DMS114 treated with DMSO at 0.1 percent for 48 hours (cell line): Measurements from ENCODE around the gene BPGM.
"Not testable (repeated sequence)": the region's sequence is repeated elsewhere in the genome, so short reads cannot be mapped to it uniquely, and the experiment has no call there.

Experiments
- DNase-seq: peaks from one replicate; lab custom pipeline; 2025; ENCODE audit not compliant: unreplicated experiment; lab: John Stamatoyannopoulos, UW

BPGM gene

DNA sequence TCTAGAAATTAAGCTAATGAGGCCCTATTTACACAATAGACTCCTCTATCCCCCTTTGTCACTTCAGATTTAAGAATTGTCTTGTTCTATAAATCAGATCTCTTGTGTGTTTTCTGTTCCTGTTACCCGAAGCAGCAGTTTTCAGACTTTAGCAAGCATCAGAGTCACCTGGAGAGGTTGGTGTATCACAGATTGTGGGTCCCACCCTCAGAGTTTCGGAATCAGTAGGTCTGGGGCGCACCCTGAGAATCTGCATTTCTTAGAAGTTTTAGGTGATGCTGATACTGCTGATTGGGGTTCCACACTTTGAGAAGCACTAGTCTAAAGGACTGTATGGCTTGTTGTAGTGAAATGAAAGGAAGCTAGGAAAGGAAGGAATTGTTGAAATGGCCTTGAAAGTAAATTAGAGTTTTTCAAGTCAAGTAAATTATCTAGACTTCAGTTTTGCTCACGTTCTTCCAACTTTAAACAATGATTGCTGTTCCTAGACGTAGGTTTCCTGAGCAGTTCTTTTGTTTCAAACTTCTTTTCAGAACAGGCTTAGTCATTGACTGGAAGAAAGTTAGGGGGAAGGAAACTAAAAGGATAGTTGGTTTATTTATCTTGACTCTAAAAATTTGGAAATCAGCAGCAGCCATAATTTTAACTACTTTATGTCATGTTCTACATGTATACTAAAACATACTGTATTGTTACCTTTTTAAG is 15.7 kb downstream of the BPGM start:
- no peak for DNase-seq

DNA sequence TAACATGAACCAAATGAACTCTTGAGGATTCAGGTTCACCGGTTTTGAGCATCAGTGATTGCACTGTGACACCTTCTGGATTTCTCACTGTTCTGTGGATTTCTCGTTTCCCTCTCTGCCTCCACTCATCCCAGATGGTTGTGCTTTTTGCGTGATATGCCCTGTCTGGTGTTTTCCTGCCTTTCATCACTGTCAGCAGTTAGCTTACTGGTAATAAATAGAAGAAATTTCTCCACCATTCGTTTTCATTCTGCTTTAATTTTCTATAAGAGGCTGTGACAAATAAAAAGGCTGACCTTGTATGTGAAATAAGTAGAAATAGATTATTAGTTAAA is 16.2 kb downstream of the BPGM start:
- DNase-seq: no peak

DNA sequence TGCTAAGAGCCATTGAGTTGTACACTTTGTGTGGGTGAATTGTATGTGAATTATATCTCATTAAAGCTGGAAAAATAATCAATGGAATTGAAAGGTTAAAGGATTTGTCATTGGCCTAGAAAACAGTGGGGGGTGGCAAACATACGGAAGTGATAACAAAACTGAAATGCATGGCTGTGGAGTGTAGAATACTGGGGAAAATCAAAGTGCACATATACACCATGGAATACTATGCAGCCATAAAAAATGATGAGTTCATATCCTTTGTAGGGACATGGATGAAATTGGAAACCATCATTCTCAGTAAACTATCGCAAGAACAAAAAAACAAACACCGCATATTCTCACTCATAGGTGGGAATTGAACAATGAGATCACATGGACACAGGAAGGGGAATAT is 18.4 kb downstream of the BPGM start:
- not testable (repeated sequence) for DNase-seq

DNA sequence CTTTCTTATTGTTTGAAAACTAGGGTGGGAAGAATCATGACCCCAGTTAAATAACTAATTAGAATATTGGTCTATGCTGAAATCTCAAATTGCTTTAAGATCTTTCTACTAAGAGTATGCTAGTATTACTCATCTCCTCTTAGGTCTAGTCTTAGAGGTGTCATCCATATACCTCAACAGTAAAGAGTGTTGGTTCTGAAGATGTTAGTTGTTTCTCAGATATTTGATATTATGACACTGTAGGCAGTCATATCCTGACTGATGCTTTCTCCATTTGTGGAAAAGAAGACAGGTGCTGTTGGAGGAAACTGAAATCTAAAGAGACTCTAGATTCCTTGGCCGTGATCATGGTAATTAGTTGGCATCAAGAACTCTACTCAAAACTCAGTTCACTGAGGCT is 21.2 kb downstream of the BPGM start:
- DNase-seq: no peak

DNA sequence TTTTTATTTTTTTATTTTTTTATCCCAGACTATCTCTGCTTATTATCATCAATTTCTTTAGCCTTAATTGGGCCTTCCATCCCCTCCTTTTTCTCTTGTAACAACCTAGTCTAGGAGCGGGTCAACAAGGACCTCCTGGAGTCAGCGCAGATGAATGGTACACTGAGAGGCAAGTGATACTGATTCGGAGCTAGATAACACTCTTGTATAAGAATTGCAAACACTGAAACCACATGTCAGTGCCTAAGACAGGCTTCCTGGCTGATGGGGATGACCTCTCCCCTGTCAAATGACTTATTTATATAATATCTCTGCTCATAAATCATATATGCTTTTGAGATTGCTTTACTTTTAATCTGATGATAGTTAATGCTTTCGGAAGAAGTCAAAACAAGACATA is 22.7 kb downstream of the BPGM start:
- DNase-seq: no peak

DNA sequence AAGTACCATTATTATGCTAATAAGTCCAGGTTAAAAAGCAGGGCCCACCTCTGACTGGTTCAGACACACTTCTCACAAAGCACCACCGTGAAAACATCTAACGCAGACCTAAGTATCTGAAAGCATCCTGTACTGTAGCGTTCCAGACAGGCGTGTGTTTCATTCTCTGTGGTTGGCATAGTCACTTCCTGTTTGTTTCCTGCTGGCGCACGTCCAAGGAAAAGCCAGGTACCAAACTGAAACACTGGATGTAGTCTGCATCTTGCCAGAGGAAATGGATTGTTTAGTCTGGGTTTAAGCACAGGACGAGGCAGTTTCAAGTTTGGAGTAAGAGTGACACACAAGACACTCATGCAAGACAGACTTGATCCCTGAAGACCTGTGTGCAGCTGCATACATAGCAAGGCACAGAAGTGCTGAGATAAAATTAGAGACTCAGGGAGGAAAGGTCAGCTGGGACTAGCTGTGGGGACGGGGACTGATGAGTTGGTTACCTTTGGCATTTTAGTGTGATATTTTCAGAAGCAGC is 23.3 kb downstream of the BPGM start:
- DNase-seq: no peak

DNA sequence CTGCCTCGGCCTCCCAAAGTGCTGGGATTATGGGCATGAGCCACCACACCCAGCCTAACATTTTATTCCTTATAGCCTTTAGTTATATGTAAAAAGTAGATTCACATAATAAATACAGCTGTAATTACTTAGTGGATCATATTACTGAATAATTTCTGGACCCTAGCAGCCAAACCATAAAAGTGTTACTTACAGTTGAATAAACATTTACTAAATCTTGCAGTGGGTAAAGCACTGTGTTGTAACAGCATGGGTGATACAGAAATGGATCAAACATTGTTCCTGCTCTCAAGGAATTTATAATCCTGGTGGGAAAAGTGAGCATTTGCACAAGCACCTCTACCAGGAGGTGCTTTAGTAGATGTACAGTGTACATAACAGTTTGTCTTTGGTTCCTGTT is 25.0 kb downstream of the BPGM start:
- DNase-seq: no peak

DNA sequence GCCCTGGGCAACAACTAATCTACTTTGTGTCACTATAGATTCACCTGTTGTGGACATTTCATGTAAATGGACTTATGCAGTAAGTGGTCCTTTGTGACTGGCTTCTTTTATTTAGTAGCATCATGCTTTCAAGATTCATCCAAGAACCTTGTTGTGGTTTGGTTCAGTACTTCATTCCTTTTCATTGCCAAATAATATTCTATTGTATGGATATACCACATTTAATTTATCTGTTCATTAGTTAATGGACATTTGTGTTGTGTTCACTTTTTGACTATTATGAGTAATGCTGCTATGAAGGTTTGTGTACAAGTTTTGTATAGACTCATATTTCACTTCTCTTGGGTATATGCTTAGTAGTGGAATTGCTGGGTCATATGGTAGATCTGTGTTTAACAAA is 27.8 kb downstream of the BPGM start:
- DNase-seq: no peak

DNA sequence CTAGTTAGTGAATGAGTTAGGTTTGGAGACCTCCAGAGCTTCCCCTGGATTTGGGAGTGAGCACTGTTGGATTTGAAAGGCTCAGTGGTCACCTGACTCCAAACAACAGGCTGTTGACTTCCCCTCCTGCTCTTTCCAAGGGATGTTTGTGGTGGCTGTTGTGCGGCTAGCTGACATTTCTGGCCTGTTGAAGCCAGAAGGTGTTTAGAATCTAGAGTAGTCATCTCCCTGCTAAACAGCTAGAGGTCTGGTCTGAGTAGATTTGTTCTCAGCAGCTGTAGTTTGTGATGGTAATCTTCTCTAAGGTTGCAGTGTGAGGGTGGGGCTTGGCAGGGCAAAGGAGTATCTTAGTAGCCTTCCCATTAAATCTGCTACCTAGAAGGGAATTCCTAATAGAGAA is 30.1 kb downstream of the BPGM start:
- DNase-seq: no peak

DNA sequence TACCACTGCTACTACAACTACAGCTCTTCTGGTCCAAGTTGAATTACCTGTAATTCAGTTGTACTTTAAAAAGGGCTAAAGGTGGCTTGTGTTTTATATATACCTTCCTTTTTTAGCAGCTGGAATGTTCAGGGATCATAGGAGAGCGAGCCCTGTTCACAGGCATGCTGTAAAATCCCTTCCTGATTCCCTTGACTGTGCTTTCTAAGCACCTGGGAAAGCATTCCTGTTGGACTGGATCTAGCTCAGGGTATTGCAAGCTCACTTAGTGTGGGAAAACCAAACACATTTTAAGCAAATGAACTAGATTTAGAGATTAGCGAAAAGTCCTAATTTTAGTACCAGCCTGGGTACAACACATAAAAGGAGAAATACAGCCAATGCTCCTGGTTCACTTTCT is 31.5 kb downstream of the BPGM start:
- DNase-seq: no peak

DNA sequence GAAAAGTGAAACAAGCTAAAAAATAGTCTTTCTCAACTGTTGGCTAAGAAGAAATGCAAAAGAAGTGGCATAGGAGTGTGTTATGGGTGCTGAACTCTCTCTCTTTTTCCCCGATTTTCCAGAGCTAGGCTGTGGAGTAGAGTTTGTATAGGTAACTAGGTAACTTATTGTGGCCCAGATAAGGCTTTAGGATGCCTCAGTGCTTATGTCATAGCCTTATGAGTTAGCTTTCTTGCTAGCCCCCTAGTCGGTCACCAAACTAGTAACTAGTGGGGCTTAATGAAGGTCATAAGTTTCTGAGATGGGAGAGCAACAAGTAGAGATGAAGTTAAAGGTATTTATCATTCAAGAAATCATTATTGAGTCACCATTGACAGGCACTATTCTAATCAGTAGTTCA is 32.4 kb downstream of the BPGM start:
- DNase-seq: no peak

DNA sequence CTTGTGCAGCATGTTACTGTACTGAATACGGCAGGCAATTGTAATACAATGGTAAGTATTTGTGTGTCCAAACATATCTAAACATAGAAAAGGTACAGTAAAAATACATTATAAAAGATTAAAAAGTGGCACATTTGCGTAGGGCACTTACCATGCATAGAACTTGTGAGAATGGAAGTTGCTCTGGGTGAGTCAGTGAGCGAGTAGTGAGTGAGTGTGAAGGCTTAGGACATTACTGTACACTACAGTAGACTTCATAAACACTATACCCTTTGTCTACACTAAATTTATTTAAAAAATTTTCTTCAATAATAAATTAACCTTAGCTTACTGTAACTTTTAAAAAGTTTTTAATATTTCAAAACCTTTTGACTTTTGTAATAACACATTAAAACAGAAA is 37.5 kb downstream of the BPGM start:
- no peak for DNase-seq

DNA sequence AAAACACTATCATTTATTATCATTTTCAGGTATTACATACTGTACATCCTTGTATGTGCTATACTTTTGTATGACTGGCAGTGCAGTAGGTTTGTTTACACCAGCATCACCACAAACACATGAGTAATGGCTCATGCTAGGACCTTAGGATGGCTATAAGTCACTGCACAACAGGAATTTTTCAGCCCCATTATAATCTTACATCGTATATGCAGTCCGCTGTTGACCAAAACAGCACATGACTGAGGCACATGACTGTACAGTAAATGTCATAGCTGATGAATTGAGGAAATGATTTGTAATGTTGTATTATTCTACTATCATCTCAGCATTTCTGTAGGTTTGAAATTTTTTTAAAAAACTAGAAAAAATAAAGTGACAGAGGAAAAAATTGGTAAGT is 38.6 kb downstream of the BPGM start:
- no peak for DNase-seq

DNA sequence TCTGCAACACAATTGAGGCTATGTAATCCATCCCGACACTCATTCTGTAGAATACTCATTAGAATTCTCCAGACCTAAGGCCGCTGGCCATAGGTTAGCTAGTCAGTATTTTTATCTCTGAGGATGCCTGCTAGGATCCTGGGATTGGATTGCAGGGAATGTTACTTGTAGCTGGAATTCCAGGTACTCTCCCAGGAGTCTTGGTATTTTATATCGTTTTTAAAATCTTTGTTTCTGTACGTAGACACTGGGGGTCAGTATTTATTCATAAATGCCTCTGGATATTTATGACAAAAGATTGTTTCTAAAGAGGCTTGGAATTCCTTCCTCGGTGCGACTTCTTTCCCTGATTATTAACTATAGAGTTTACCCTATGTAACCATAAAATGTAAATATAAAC is 40.1 kb downstream of the BPGM start:
- DNase-seq: peak; percentile 13

DNA sequence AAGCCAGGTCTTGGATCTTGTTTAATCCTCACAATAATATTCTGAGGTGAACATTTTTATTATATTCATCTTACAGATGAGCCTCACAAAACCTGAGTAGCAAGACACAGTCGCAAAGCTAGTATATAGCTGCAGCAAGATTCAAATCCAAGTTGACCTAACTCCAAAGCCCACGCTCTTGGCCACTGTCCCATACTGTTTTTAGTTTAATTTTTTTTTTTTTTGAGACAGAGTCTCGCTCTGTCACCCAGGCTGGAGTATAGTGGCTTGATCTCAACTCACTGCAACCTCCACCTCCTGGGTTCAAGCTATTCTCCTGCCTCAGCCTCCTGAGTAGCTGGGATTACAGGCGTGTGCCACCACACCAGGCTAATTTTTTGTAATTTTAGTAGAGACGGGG is 42.9 kb downstream of the BPGM start:
- DNase-seq: not testable (repeated sequence)

DNA sequence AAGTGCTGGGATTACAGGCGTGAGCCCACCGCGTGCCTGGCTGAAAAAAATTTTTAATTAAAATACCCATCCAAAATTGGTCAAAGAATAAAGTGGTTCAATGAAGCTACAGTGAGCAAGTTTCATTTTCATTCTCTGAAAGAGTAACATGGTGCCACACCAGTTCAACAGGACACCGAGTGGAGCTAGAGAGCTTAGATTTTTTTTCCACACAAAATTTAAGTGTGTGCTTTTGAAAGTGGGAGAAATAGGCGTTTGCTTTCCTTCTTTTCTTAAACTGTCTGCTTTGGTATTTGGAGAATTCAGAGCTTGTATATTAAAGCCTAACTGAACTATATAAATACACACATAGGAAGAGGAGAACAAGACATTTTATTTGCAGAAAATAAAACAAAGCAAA is 43.4 kb downstream of the BPGM start:
- no peak for DNase-seq

DNA sequence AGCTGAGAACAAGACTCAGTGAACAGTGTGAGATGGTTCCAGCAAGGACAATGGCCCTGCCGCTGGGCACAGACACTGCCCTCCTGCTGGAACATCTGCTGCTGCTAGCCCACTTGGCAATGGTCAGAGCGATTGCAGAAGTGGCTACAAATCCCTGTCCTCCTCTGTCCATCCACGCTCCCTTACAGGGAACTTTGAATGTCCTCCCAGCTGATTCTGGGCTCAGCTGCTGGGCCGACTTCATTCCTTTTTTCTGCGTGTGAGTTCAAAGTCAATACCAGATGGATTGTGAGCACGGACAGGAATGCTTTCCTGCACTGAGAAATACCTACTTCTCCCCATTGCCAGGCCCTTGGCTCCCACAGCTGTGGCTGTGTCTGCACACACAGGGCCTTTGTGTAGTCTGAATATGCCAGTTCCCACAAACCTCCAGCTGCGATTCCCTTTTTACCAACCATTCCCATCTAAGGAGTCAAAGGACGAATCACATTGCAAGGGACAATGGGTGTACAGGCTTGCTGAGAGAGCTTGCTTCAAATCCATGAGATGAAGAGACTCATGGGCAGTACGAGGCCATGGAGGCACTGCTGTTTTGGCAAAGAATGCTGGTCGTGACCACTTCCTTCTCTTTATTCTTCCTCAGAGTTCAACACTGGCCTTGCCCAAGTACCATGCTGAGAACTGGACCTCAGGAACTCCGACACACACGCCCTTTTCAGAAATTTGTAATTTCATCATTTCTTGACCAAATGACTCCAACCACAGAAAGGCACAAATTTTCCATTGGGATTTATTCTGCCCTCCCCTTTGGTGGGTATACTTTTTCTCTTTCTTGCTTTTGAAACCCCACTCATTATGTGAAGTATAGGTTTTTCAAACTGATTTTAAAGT is 44.2 kb downstream of the BPGM start:
- no peak for DNase-seq

DNA sequence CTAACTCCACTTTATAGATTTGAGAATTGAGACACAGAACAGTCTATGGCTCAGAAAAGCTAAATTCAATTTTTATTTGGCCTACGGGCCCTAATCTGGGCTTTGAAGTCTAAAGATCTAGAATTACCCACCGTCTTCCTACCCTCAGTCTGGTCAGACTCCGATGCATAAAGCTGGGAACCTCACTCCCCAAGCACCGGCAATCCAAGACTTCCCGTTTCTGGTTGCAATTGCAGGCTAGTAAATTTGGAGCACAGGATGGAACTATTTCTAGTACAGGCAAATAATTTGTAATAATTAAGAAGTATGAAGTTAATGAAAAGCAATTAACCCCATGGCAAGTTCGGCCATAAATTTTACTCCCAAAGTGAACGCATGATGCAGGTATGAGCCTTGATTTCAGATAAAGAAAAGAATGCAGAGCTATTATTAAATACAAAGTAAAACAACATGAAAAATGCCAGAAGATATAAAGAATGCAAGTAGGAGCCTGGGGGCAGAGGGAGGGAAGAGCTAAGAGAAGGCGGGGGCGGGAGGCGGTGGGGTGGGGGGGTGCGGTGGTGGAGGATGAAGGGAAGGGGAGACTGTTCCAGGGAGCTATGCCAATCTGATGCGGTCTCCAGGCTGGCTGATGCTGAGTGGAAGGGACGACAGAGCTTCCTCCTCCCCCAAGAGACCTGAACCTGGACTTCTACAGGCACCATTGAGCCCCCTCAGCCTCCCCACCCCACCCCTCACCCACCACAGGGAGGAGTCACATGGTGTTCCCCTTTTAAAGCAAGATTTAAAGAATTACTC is 45.1 kb downstream of the BPGM start:
- no peak for DNase-seq

DNA sequence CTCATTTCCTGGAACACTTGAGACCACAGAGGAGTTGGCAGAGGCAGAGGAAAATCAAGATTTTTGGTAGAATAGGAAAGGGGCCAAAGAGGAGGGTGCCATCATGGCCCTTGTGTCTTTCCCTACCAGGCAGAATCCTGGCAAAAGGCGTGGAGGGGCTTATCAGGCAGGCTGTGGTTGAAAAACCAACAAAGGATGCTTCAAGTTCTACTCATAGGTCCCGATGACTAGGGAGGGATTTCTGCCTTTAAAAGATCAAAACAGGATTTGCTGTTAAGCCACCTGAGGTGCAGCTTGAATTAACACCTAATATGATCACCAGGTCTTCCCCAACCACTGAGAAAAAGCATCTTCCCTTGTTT is 45.7 kb downstream of the BPGM start:
- no peak for DNase-seq

DNA sequence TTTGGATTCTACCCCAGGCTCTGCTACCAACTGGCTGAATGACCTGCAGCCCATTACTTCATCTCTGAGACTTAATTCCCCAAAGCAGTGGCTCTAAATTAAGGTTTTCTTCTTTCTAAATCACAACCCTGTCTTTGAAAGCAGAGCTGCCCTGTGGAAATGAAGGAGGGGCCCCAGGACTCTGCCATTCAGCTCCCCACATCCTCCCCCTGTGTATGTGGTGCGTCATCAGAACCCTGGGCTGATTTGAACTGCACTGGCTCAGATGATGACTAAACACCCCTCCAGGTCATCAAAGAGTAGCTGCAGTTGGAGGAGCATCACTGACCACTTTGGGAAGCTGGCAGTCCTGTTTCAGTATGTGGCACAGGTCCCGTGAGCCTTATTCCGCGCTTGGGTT is 46.6 kb downstream of the BPGM start:
- DNase-seq: no peak

DNA sequence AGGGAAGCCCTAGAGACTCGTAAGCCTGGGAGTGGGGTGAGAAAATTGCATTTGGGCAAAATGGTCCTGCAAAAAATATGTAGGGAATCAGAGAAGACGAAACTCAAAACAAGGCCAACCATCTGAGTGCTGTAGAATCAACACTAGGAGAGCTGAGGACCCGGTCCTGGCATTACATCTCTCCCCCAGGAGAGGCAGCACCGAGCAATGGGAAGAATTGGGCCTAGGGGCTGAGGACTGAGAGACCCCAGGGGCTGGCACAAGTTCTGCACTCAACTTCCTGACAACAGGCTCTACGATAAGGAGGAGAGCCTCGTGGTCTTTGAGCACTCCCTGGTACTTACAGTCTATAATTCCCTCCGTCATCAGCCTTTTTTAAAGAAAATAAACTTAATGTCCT is 47.6 kb downstream of the BPGM start:
- DNase-seq: no peak

DNA sequence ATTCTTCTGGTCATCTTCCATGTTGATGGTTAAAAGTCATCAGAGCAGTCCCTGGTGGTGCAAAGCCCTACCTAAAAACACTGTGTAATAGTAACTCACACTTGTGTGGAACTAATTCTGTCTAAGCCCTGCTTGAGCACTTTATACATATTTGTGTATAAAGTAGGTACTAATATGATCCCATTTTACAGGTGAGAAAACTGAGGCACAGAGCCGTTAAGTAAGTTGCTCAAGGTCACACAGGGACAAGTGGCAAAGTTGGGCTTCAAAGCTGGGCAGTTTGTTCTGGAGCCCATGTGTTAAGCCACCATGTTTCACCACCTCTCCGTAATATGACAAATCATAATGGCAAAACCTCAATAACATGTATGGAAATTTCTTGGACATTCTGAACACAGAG is 48.1 kb downstream of the BPGM start:
- DNase-seq: no peak
